ENCODE measurements around the gene GALNT7.

- TF ChIP-seq, protein P1, sequence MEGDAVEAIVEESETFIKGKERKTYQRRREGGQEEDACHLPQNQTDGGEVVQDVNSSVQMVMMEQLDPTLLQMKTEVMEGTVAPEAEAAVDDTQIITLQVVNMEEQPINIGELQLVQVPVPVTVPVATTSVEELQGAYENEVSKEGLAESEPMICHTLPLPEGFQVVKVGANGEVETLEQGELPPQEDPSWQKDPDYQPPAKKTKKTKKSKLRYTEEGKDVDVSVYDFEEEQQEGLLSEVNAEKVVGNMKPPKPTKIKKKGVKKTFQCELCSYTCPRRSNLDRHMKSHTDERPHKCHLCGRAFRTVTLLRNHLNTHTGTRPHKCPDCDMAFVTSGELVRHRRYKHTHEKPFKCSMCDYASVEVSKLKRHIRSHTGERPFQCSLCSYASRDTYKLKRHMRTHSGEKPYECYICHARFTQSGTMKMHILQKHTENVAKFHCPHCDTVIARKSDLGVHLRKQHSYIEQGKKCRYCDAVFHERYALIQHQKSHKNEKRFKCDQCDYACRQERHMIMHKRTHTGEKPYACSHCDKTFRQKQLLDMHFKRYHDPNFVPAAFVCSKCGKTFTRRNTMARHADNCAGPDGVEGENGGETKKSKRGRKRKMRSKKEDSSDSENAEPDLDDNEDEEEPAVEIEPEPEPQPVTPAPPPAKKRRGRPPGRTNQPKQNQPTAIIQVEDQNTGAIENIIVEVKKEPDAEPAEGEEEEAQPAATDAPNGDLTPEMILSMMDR (IDR thresholded peaks at IDR 0.05; ENCODE audit: poor library complexity, severe bottlenecking), result no peak
- TF ChIP-seq REST (IDR thresholded peaks at IDR 0.05; ENCODE audit: borderline replicate concordance) (no peak), EZH2 (IDR thresholded peaks at IDR 0.05; ENCODE audit: borderline replicate concordance, insufficient read depth, low read length, poor library complexity, severe bottlenecking) (no peak), POLR2AphosphoS5 (IDR thresholded peaks at IDR 0.05) (no peak)
These were observed 108.7 kb downstream of the GALNT7 start for GRCh38 chr4:173277340-173277739.

Measured in neural cell (in vitro differentiated cells).